ENCODE data around the gene MCTP1. TPM values are rescaled to one million over a fixed set of nuclear protein-coding genes. Genes with fewer than 3 reads are reported as not detected.

MCTP1 gene
- total RNA-seq, 1 experiment from 2014 or later, result 0.44 TPM

DNA sequence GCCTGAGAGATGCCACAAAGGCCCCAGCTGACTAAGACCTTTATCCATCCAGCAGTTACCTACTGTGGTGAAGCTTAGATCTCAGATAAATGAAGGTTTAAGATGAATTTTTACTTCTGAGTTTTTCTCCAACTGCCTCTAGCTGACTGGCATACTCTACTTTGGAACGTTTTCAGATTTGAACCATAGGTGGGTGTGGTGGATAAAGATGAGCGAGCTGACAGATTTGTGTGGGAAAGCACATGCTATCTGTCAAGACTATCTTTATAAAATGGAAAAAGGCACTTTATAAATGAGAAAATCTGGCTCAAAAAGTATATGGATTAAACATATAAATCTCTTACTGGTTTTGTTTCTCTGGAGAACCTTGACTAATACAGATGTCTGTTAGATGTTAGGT, 160.8 kb downstream of the MCTP1 start:
- no peak for ATAC-seq

More for the DNA sequence above, 160.8 kb downstream of the MCTP1 start:
- H3K9ac ChIP-seq (ENCODE audit: low read length), result no peak overlapping the region
- H4K20me1 ChIP-seq (ENCODE audit: insufficient read depth), result no peaks in the 10 kb centered on the region
- H2AFZ ChIP-seq (ENCODE audit: low read depth, low read length, poor library complexity, severe bottlenecking), result no peak overlapping the region
- ChIA-PET RAD21 (ENCODE audit: low non-redundant PET in 1 of 2, low total read pairs in 2 of 2, uncharacterized antibody in 2 of 2, unreplicated experiment in 2 of 2) (no interaction called here), CTCF (no interaction called here), POLR2A (no interaction called here)
- intact Hi-C loops (cut with micrococcal nuclease), result no loop called here
- no peak overlapping the region for H3K4me2 ChIP-seq (ENCODE audit: low read length)
- H3K4me3 ChIP-seq (replicated peaks in 1 of 2; ENCODE audit: low read depth in 1 of 2, low read length in 2 of 2), result no peak overlapping the region
- no peaks in the 10 kb centered on the region for H3K9me3 ChIP-seq (ENCODE audit: control insufficient read depth in 1 of 2, insufficient read depth in 1 of 2, low read depth in 1 of 2, low read length in 2 of 2)
- no TSS peak for BruUV-seq (replicated peaks)
- H3K36me3 ChIP-seq (ENCODE audit: control insufficient read depth in 1 of 2, insufficient read depth in 2 of 2, low read length in 2 of 2), result no peaks in the 10 kb centered on the region
- DNase-seq (ENCODE audit: low read depth, low spot score), result no peak
- no peaks in the 10 kb centered on the region for H3K79me2 ChIP-seq (ENCODE audit: insufficient read depth, low read length)
- no peaks in the 10 kb centered on the region for H3K4me1 ChIP-seq (ENCODE audit: control insufficient read depth in 1 of 2, insufficient read depth in 2 of 2, low read length in 2 of 2)
- H3K9me2 ChIP-seq (ENCODE audit: insufficient read depth), result no peaks in the 10 kb centered on the region
- no peaks in the 10 kb centered on the region for H3K27me3 ChIP-seq (ENCODE audit: insufficient read depth, low read length)
- no peak for TF ChIP-seq ZFX (IDR thresholded peaks at IDR 0.05)
- TF ChIP-seq FOSL1 (IDR thresholded peaks at IDR 0.05; ENCODE audit: low read depth), result no peak
- TF ChIP-seq ELF1 (IDR thresholded peaks at IDR 0.05; ENCODE audit: borderline replicate concordance, low read depth), result no peak
- TF ChIP-seq, protein P1, sequence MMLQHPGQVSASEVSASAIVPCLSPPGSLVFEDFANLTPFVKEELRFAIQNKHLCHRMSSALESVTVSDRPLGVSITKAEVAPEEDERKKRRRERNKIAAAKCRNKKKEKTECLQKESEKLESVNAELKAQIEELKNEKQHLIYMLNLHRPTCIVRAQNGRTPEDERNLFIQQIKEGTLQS (IDR thresholded peaks at IDR 0.05), result no peak
- no peak for TF ChIP-seq ZNF274 (IDR thresholded peaks at IDR 0.05; ENCODE audit: low read depth, low read length)
- TF ChIP-seq, protein P2, sequence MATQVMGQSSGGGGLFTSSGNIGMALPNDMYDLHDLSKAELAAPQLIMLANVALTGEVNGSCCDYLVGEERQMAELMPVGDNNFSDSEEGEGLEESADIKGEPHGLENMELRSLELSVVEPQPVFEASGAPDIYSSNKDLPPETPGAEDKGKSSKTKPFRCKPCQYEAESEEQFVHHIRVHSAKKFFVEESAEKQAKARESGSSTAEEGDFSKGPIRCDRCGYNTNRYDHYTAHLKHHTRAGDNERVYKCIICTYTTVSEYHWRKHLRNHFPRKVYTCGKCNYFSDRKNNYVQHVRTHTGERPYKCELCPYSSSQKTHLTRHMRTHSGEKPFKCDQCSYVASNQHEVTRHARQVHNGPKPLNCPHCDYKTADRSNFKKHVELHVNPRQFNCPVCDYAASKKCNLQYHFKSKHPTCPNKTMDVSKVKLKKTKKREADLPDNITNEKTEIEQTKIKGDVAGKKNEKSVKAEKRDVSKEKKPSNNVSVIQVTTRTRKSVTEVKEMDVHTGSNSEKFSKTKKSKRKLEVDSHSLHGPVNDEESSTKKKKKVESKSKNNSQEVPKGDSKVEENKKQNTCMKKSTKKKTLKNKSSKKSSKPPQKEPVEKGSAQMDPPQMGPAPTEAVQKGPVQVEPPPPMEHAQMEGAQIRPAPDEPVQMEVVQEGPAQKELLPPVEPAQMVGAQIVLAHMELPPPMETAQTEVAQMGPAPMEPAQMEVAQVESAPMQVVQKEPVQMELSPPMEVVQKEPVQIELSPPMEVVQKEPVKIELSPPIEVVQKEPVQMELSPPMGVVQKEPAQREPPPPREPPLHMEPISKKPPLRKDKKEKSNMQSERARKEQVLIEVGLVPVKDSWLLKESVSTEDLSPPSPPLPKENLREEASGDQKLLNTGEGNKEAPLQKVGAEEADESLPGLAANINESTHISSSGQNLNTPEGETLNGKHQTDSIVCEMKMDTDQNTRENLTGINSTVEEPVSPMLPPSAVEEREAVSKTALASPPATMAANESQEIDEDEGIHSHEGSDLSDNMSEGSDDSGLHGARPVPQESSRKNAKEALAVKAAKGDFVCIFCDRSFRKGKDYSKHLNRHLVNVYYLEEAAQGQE (IDR thresholded peaks at IDR 0.05; ENCODE audit: low read depth), result no peak
- no peak for TF ChIP-seq EZH2 (IDR thresholded peaks at IDR 0.05)
- TF ChIP-seq, protein P3, sequence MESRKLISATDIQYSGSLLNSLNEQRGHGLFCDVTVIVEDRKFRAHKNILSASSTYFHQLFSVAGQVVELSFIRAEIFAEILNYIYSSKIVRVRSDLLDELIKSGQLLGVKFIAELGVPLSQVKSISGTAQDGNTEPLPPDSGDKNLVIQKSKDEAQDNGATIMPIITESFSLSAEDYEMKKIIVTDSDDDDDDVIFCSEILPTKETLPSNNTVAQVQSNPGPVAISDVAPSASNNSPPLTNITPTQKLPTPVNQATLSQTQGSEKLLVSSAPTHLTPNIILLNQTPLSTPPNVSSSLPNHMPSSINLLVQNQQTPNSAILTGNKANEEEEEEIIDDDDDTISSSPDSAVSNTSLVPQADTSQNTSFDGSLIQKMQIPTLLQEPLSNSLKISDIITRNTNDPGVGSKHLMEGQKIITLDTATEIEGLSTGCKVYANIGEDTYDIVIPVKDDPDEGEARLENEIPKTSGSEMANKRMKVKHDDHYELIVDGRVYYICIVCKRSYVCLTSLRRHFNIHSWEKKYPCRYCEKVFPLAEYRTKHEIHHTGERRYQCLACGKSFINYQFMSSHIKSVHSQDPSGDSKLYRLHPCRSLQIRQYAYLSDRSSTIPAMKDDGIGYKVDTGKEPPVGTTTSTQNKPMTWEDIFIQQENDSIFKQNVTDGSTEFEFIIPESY (IDR thresholded peaks at IDR 0.05; ENCODE audit: extremely low read depth, insufficient replicate concordance, low read length), result no peak
- TF ChIP-seq CBX3 (IDR thresholded peaks at IDR 0.05; ENCODE audit: low read depth), result no peak
- TF ChIP-seq MAX (IDR thresholded peaks at IDR 0.05), result no peak
- no peak for TF ChIP-seq CTCF (IDR thresholded peaks at IDR 0.05 in 2 of 3, conservative IDR thresholded peaks at IDR 0.05 in 1 of 3; ENCODE audit: borderline replicate concordance in 1 of 3, insufficient read depth in 1 of 3, low read depth in 2 of 3, low read length in 2 of 3)
- TF ChIP-seq YY1 (IDR thresholded peaks at IDR 0.05; ENCODE audit: extremely low read depth, insufficient replicate concordance, low read depth, low read length), result no peak
- TF ChIP-seq EGR1 (IDR thresholded peaks at IDR 0.05; ENCODE audit: low read depth), result no peak
- TF ChIP-seq SIN3A (IDR thresholded peaks at IDR 0.05; ENCODE audit: low read depth), result no peak
- no peak for TF ChIP-seq SP1 (IDR thresholded peaks at IDR 0.05; ENCODE audit: low read depth)
- no peak overlapping the region for H3K27ac ChIP-seq (ENCODE audit: low read depth, low read length)

Measured in HCT116 (cell line).